GM10266 (cell line): Measurements from ENCODE around the gene KSR1.
A peak's percentile ranks its signal among the peaks of the same experiment; 100 is the strongest.
"Not testable (repeated sequence)": the region's sequence is repeated elsewhere in the genome, so short reads cannot be mapped to it uniquely, and the experiment has no call there.

ENCODE experiments used
- DNase-seq: peaks from one replicate; pipeline ENCODE4 v3.0.0; 2012; ENCODE audit errors: extremely low spot score
- TF ChIP-seq, protein P1 (sequence below): IDR thresholded peaks from 2 replicates; pipeline ENCODE4 v1.5.1; 2012; ENCODE audit warnings: mild to moderate bottlenecking, low read depth; ENCODE audit not compliant: control insufficient read depth, insufficient read depth; ENCODE audit errors: missing control alignments

The KSR1 gene

DNA sequence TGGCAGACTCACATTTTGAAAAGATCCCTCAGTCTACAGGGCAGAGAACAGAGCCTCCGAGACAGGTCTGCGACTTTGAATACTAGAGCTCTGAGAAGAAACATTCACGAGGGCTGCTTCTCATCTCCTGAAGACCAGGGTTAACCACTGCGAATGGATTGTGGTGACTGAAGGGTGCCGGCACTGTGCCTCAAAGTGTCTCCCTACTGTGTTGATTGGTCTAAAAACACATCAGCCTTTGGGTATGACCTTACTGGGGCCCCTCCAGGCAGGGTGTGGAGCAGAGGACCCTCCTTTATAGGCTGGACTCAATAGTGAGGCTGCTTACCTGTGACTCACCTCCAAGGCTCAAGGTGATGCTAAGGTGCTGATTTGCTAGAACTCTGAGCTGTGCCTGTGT, 172.1 kb downstream of the KSR1 start:
- TF ChIP-seq, protein P1, sequence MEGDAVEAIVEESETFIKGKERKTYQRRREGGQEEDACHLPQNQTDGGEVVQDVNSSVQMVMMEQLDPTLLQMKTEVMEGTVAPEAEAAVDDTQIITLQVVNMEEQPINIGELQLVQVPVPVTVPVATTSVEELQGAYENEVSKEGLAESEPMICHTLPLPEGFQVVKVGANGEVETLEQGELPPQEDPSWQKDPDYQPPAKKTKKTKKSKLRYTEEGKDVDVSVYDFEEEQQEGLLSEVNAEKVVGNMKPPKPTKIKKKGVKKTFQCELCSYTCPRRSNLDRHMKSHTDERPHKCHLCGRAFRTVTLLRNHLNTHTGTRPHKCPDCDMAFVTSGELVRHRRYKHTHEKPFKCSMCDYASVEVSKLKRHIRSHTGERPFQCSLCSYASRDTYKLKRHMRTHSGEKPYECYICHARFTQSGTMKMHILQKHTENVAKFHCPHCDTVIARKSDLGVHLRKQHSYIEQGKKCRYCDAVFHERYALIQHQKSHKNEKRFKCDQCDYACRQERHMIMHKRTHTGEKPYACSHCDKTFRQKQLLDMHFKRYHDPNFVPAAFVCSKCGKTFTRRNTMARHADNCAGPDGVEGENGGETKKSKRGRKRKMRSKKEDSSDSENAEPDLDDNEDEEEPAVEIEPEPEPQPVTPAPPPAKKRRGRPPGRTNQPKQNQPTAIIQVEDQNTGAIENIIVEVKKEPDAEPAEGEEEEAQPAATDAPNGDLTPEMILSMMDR, result no peak
- no peak for DNase-seq

DNA sequence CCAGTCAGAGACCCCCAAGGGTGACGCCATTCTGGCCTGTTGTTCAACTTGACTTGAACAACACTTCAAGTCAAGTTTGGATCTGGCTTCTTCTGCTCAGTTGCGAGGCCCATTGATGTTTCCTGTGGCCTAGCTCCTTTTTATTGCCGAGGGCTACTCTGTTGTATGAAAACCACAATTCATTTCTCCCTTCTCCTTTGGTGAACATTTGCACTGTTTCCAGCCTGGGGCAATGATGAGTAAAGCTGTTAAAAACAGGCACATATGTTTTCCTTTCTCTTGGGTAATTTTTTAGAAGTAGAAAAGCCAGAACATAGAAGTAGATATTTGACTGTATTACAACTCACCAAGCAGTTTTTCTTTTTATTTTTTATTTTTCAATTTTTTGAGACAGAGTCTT, 173.0 kb downstream of the KSR1 start:
- not testable (repeated sequence) for DNase-seq

DNA sequence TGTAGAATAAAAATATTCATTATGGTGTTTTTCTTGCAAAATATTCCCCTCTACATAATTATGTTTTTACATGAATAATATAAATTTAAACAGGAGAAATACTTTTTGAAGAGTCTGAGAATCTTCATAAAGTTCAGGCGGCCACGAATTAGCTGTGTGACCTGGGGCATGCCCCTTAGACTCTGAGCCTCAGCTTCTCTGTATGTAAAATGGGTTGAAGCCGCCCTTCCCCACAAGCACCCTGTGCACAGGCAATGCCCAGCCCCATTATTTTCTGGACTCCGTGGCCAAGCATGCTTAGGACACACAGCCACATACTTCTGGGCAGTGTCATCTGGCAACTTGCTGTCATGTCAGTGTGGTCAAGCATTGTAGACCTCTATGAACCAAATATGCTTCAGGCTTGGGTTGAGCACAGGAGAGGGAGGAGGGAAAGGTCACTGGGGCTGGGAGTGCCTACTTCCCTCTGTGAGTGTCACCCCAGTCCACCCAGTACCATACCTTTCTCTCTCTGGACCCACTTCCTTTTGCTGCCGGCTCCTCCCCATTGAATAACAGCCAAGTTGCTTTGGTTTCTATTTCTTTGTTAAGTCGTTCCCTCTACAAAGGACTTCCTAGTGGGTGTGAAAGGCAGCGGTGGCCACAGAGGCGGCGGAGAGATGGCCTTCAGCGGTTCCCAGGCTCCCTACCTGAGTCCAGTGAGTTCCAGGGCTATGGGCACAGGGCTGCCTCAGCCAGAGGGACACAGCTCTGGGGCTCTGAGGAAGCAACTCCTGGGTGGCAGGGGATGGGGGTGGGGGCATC, 174.6 kb downstream of the KSR1 start, which contains the start of gene LGALS9:
Gene LGALS9, plus strand, starts transcription at position 582 of the 804 bp plus-strand sequence. Its CDS starts 78 bp downstream, at position 660.
- peak; percentile 64 for DNase-seq
- TF ChIP-seq, protein P1, result no peak

DNA sequence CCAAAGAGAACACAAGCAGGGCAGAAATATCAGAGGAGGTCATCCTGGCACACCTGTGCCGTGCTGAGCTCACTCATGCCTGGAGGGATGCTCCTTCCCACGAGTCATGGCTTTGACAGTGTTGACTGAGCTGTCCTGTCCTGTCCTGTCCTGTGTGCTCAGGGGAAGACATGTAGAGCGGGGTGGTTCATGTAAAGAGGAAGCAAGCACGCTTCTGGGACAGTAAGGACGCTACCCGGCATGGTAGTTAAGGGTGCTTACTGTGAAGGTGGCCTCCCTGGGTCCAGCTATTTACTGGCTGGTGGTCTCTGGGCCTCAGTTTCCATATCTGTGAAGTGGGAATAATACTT, 175.1 kb downstream of the KSR1 start:
- no peak for DNase-seq
- TF ChIP-seq, protein P1, result no peak

DNA sequence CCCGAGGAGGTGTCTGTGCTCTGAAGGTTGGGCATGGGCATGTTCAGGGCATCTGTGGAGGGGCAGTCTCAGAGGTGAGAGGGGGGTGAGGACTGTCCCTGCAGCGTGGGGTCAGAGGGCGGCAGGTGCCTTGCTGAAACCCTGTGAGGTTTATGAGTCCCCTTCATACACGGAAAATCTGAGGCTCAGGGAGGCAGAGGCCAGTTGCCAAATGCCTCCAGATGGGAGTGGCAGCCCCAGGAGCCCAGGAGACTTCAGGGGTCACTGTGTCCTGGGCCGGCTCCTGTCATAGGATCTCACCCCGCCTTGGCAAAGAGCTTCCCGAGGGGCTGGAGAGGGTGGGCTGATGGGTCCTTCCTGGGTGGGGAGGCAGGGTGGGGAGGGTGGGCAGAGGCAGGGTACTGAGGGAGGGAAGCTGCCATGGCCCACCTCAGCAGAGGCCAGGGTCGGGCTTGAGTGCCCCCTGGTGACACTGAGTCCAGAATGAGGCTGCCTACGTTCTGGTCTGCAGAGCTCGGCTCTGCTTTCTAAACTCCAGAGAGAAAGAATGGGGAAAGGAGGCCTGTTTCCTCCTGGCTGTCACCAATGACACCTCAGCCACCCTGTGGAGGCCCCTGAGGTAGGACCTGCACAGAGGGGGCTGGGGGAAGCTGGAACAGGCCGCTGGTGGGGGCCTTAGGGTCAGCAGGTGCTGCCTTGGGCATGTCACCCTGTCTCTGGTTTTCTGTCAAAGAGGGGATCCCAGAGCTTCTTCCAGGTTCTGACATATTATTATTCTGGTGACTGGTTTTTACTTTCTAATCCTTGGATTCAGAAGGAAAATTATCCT, 175.9 kb downstream of the KSR1 start:
- TF ChIP-seq, protein P1, result peak; percentile 55
- no peak for DNase-seq

DNA sequence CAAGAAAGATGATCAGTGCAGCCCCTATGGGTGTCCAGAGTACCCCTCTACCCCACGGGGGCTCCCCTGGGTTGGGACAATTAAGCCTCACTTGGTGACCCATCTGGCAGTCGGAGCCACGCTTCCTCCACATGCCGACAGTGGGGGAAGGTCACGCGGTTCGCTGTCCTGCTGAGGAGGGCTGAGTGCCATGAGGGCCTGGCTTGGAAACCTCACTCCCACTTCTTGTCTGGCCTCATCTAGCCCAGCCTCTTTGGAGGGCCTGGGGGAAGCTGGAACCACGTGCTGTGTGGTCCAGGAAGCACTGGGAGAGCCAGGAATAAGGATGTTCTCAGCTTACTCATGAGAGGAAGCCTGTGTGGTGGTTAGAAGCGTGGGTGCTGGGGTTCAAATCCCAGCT, 176.5 kb downstream of the KSR1 start:
- DNase-seq, result not testable (repeated sequence)

DNA sequence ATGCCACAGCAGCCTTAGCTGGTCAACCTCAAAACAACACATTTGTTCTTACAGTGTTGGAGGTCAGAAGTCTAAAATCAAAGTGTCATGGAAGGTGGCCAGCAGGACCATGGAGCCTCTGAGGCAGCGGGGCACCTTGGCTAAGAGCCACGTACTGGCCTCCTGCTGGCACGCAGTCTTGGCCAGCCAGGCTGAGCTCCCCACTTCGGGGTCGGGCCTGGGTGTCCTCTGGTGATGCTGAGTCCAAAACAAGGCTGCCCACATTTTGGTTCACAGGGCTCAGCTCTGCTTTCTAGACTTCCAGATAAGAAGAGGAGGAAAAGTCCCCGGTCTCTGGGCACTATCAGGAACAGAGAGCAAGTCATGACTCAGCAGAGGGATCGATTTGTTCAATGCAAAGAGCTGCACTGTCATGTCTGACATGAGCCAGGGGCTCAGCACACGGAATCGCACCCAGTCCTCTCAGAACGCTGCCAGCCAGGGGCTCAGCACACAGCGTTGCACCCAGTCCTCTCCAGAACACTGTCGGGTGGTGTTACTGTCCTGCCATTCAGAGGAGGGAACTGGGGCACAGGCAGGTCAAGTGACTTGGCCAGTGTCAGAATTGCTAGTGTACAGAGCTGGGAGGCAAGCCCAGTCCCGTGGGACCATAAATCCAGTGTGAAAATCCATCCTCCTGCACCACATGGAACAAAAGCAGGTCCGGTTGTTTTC, 177.2 kb downstream of the KSR1 start:
- TF ChIP-seq, protein P1, result no peak
- no peak for DNase-seq

DNA sequence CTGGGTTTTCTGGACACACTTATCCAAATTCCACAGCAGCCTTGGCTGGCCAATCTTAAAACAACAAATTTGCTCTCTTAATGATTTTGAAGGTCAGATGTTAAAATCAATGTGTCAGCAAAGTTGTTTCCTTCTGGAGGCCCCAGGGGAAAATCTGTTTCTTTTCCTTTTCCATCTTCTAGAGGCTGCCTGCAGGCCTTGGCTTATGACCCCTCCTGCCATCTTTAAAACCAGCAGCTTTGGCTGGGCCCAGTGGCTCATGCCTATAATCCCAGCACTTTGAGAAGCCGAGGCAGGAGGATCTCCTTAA, 177.7 kb downstream of the KSR1 start:
- TF ChIP-seq, protein P1, result no peak
- no peak for DNase-seq
